Ovary (tissue), 9 donors: ENCODE results near the gene HLA-DRA. TPM values are rescaled to one million over a fixed set of nuclear protein-coding genes. Genes with fewer than 3 reads are reported as not detected.
A peak's percentile ranks its signal among the peaks of the same experiment; 100 is the strongest.
"Not testable (repeated sequence)": the region's sequence is repeated elsewhere in the genome, so short reads cannot be mapped to it uniquely, and the experiment has no call there.

ENCODE experiments used
- DNase-seq, 5 donors: peaks; one replicate each; pipeline ENCODE4 v3.0.0-alpha.2; 2019 to 2020
- H3K27ac ChIP-seq, 2 donors: fragments of 200-600 bp; one replicate each; pipeline versions ENCODE4 v1.5.1 to v1.8.0; 2019 to 2022
- H3K27me3 ChIP-seq: fragments of 200-600 bp; one replicate; pipeline ENCODE4 v1.8.0; 2022
- H3K36me3 ChIP-seq: fragments of 200-600 bp; sonication (generic); one replicate; pipeline ENCODE4 v1.5.1; 2019
- H3K4me1 ChIP-seq: one replicate; pipeline ENCODE4 v1.8.1; 2013; ENCODE audit warnings: mild to moderate bottlenecking, moderate library complexity; ENCODE audit not compliant: insufficient read depth
- H3K4me3 ChIP-seq: fragments of 200-600 bp; sonication (generic); one replicate; pipeline ENCODE4 v1.5.1; 2017
- H3K9me3 ChIP-seq, 2 donors: fragments of 200-600 bp in 1 of 2; sonication (generic) in 1 of 2; one replicate each; pipeline versions ENCODE4 v1.5.1 to v1.8.1; 2013 to 2019; ENCODE audit warnings: mild to moderate bottlenecking in 1 of 2, moderate library complexity in 1 of 2
- EP300 ChIP-seq: sonication (generic); formaldehyde crosslinking; IDR thresholded peaks from one replicate; pipeline ENCODE4 v1.6.1; 2017; ENCODE audit warnings: antibody characterized with exemption
- POLR2A ChIP-seq: fragments of 450-650 bp; IDR thresholded peaks from one replicate; pipeline ENCODE4 v1.6.1; 2017; ENCODE audit warnings: antibody characterized with exemption, mild to moderate bottlenecking, moderate library complexity
- WGBS, 3 donors: extraction: QIAGEN DNeasy Blood & Tissue Kit in 1 of 3; methylation state at CpG; one replicate each; pipeline versions ENCODE4 v1.1.5 to v1.1.7; 2013 to 2017; 5-methylcytosine and 5-hydroxymethylcytosine counted together
- intact Hi-C, 4 donors: fragments of 100-400 bp; cut with DNase I; formaldehyde crosslinking; loops; one replicate each; pipeline versions ENCODE4 v1.11.0 to v1.15.1; 2022 to 2023
- polyA plus RNA-seq, 2 donors: library from polyadenylated mRNA; stranded (reverse); fragments of 200-250 nt in 1 of 2; fragments of 350-450 nt in 1 of 2; fragmentation: Illumina TruSeq in 1 of 2; extraction: RNeasy Lipid Tissue Mini Kit (QIAGEN cat#74804) in 1 of 2; gene quantifications; one replicate each; pipeline ENCODE4 v1.2.3, GENCODE V29; 2013 to 2014
- total RNA-seq, 7 donors: library from RNA; depleted of rRNA in 2 of 7; stranded (reverse); fragments of >200 nt in 2 of 7; fragmentation: NEBNext Ultra II Directional in 3 of 7; extraction: Animal tissue kit (Norgen Biotek cat#: 25700) in 3 of 7; gene quantifications; one replicate each; pipeline versions ENCODE4 v1.1.0 to v1.2.4, GENCODE V29; 2016 to 2023
- TF ChIP-seq, protein P1 (sequence below), 3 donors: fragments of 450-650 bp in 2 of 3; fragments of 200-600 bp in 1 of 3; IDR thresholded peaks; one replicate each; pipeline versions ENCODE4 v1.5.1 to v1.8.0; 2016 to 2022; ENCODE audit warnings: antibody characterized with exemption in 3 of 3, mild to moderate bottlenecking in 1 of 3
- donor health status: DM: no; HTN: no; CAD: no; lungs with moderate emphysema.
- donor health status: DM: no; HTN: no; CAD: no.
- donor health status: Bipolar disorder and iron deficiency.
- donor health status: DM: yes; HTN: yes; CAD: no.
- donor health status: DM: no; HTN: no; CAD: no.
- donor health status: DM: yes; HTN: yes; CAD: no.

Gene HLA-DRA
- total and polyA plus RNA-seq, 9 donors, result 19.5 to 1,131 (median 130) TPM

DNA sequence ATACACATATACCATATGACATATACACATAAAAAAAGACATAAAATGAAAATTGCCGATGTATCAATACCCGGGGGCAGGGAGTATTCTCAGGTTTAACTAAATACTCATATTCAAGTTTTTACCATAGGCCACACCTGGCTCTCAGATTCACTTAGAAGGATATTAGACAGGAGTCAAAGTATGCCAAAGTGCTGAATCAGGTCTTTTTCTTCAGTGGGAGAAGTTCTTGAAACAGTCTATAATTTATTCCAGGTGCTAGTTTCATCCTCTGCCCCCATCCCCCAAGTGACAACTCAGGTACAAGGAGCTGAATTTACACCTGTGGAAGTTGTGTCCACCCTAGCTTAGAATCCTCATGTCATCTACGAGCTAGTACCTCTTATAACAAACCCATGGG is 8.5 kb upstream of the HLA-DRA start:
- no peak overlapping the region for H3K27ac ChIP-seq
- WGBS, 3 donors, result 54 to 82% (median 72%) methylated on average over 3 of the region's 3 CpGs
- DNase-seq, result no peak
- no peak overlapping the region for H3K4me3 ChIP-seq
- no peaks in the 10 kb centered on the region for H3K9me3 ChIP-seq
- H3K36me3 ChIP-seq, result no peaks in the 10 kb centered on the region
- no peaks in the 10 kb centered on the region for H3K4me1 ChIP-seq
- intact Hi-C loops, result loop anchor here in 3 of 4 donors (5.0 to 10.0 kb wide), 3 partner anchors 264 to 274 kb away; no protein-coding TSS in a partner anchor
- TF ChIP-seq, protein P1, sequence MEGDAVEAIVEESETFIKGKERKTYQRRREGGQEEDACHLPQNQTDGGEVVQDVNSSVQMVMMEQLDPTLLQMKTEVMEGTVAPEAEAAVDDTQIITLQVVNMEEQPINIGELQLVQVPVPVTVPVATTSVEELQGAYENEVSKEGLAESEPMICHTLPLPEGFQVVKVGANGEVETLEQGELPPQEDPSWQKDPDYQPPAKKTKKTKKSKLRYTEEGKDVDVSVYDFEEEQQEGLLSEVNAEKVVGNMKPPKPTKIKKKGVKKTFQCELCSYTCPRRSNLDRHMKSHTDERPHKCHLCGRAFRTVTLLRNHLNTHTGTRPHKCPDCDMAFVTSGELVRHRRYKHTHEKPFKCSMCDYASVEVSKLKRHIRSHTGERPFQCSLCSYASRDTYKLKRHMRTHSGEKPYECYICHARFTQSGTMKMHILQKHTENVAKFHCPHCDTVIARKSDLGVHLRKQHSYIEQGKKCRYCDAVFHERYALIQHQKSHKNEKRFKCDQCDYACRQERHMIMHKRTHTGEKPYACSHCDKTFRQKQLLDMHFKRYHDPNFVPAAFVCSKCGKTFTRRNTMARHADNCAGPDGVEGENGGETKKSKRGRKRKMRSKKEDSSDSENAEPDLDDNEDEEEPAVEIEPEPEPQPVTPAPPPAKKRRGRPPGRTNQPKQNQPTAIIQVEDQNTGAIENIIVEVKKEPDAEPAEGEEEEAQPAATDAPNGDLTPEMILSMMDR (IDR thresholded peaks at IDR 0.05), result no peak
- peaks cover 3% of the 10 kb centered on the region for H3K27me3 ChIP-seq

DNA sequence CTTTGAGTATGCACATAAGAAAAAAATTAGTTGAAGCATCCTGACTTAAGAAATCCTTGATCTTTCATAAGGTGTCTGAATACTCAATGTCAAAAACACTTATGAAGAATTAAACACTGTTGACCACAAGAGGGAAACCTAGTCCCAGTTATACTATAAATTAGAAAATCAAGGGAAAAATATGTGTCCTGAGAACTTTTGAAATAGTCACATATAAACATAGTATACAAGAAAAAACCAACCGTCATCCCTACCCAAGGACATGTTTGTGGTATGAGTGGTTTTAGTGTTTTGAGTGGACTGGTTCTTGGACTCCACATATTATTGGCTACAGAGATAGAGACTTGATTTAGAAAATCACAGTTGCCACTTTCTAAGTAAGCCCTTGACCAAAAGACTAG is 7.6 kb upstream of the HLA-DRA start:
- Histone ChIP-seq H3K36me3 (no peaks in the 10 kb centered on the region), H3K27me3 (peaks cover 3% of the 10 kb centered on the region), H3K4me3 (no peak overlapping the region), H3K4me1 (no peaks in the 10 kb centered on the region), H3K9me3 (no peaks in the 10 kb centered on the region), H3K27ac (no peak overlapping the region)
- WGBS, 3 donors, result 2 to 4% (median 2%) methylated on average over 1 of the region's 1 CpG
- DNase-seq, result no peak
- intact Hi-C loops, result loop anchor here in 3 of 4 donors (5.0 to 10.0 kb wide), 3 partner anchors 263 to 273 kb away; no protein-coding TSS in a partner anchor
- TF ChIP-seq, protein P1 (IDR thresholded peaks at IDR 0.05), result peak; percentile 32 to 55 (median 32)
- no peak for TF ChIP-seq EP300

GRCh38 chr6:32433950-32434349 is 5.7 kb upstream of the HLA-DRA start:
- not testable (repeated sequence) for H3K27me3 ChIP-seq, H3K4me3 ChIP-seq, DNase-seq, H3K27ac ChIP-seq, H3K9me3 ChIP-seq, H3K4me1 ChIP-seq, H3K36me3 ChIP-seq
- intact Hi-C loops, result loop anchor here in 3 of 4 donors (5.0 to 10.0 kb wide), 3 partner anchors 261 to 271 kb away; no protein-coding TSS in a partner anchor
- WGBS, 3 donors, result 78 to 96% (median 92%) methylated on average over 1 of the region's 1 CpG

DNA sequence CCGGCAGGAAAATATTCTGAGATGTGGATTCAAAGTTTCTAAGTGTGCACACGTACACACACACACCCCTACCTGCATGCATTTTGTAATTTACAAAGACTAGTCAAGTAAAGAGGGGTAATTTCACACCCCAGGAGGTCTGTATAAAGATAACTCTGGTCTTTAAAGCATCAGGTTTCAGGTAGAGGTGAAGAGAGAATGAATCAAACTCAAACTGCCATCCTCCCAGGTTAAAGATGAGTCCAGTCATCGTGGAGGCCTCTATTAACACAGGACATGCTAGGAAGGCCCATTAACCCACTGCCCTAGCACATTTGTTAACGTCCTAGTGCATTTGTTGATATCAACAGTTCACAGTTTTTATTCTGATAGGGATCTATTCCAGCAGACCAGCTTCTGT is 3.5 kb upstream of the HLA-DRA start:
- Histone ChIP-seq H3K4me3 (no peak overlapping the region), H3K27ac (no peak overlapping the region), H3K27me3 (peaks cover 3% of the 10 kb centered on the region), H3K9me3 (no peaks in the 10 kb centered on the region), H3K4me1 (no peaks in the 10 kb centered on the region), H3K36me3 (no peaks in the 10 kb centered on the region)
- TF ChIP-seq EP300 (no peak), POLR2A (no peak)
- TF ChIP-seq, protein P1 (IDR thresholded peaks at IDR 0.05), result no peak
- intact Hi-C loops, result loop anchor here in 2 of 4 donors (10.0 kb wide), 2 partner anchors 259 to 269 kb away; no protein-coding TSS in a partner anchor
- no peak for DNase-seq
- 61 to 73% (median 70%) methylated on average over 4 of the region's 4 CpGs for WGBS, 3 donors

DNA sequence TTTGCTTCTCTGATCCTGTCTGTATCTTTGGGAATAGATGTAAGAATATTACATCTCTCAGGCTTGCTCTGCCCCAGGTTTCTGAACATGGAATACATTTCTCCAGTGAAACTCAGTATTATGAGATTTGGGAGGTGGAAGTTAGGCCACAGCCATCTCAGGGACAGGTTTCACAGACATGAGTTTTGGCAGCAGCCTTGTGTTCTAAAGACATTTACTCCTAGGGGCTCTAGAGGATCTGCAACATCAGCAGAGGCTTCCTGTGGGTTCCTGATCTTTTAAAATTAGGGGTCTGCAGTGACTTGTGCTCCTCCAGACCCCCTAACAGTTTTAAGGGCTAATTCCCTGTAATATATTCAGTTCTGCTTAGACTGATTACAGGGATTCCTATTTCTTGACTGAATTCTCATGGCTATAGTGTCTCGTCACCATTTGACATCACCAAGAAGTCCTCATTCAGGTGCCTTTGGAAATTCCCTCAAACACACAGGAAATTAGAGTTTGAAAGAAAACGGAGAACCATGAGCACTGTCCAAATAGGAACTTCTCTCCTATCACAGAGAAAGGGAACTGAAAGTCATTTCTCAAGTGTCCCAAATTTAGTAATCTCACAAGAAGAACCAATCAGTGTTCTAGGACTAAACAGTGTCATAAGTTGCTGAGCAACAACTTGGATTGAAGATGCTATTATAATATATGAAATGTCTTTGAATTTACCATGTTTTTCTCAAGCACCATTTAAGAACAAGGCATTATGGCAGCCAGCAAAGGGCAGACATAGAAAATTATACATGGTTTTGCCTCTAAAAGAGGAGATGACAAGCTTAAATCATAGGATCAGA is 2.5 kb upstream of the HLA-DRA start:
- intact Hi-C loops, result loop anchor here in 2 of 4 donors (10.0 kb wide), 2 partner anchors 258 to 268 kb away; no protein-coding TSS in a partner anchor
- H3K27me3 ChIP-seq, result no peaks in the 10 kb centered on the region
- no peaks in the 10 kb centered on the region for H3K9me3 ChIP-seq
- DNase-seq, result no peak
- no peak for TF ChIP-seq POLR2A
- TF ChIP-seq, protein P1 (IDR thresholded peaks at IDR 0.05), result no peak
- no peak for TF ChIP-seq EP300
- 52 to 57% (median 54%) methylated on average over 2 of the region's 2 CpGs for whole genome bisulfite sequencing, 3 donors
- H3K4me3 ChIP-seq, result no peak overlapping the region
- no peaks in the 10 kb centered on the region for H3K4me1 ChIP-seq
- H3K36me3 ChIP-seq, result no peaks in the 10 kb centered on the region
- H3K27ac ChIP-seq, result no peak overlapping the region
